ENCODE results near the gene MIDN.

MIDN gene

DNA sequence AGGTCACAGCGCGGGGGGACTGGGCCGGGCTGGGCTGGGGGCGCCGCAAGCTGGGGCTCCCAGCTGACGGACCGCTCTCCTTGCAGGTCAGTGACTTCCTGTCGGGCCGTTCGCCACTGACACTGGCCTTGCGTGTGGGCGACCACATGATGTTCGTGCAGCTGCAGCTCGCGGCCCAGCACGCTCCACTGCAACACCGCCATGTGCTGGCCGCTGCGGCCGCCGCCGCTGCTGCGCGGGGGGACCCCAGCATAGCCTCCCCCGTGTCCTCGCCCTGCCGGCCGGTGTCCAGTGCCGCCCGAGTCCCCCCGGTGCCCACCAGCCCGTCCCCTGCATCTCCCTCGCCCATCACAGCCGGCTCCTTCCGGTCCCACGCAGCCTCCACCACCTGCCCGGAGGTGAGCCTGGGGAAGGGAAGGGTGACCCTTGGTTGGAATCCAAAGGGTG lies 5.7 kb downstream of the MIDN start:
- no peak overlapping the region for H3K4me3 ChIP-seq (ENCODE audit: low read depth, low read length, poor library complexity, severe bottlenecking)
- H3K79me2 ChIP-seq (ENCODE audit: insufficient read depth, low read length): no peaks in the 10 kb centered on the region
- H3K27me3 ChIP-seq (ENCODE audit: insufficient read depth, low read length): no peaks in the 10 kb centered on the region
- H4K20me1 ChIP-seq (ENCODE audit: insufficient read depth, low read length): no peaks in the 10 kb centered on the region
- H3K9me2 ChIP-seq (ENCODE audit: low read depth, low read length): no peaks in the 10 kb centered on the region
- no peaks in the 10 kb centered on the region for H3K9me3 ChIP-seq (ENCODE audit: low read length)
- H3F3A ChIP-seq (ENCODE audit: insufficient read depth, low read length): no peaks in the 10 kb centered on the region
- H3K9ac ChIP-seq (ENCODE audit: low read length): no peak overlapping the region
- H3K4me1 ChIP-seq (ENCODE audit: insufficient read depth, low read length, severe bottlenecking): peaks cover 40% of the 10 kb centered on the region
- H3K27ac ChIP-seq (ENCODE audit: low read depth, low read length, poor library complexity, severe bottlenecking): no peak overlapping the region
- H3K4me2 ChIP-seq (ENCODE audit: low read length): no peak overlapping the region
- H2AFZ ChIP-seq (ENCODE audit: low read length): no peak overlapping the region
- peaks cover 52% of the 10 kb centered on the region for H3K36me3 ChIP-seq (ENCODE audit: insufficient read depth, low read length)
- TF ChIP-seq CTCF (IDR thresholded peaks at IDR 0.05; ENCODE audit: low read length) (no peak), EZH2 (IDR thresholded peaks at IDR 0.05; ENCODE audit: borderline replicate concordance, low read length) (no peak)

- Histone ChIP-seq H3K36me3 (ENCODE audit: insufficient read depth, low read length) (peaks cover 52% of the 10 kb centered on the region), H3K79me2 (ENCODE audit: insufficient read depth, low read length) (no peaks in the 10 kb centered on the region), H3K9ac (ENCODE audit: low read length) (no peak overlapping the region), H3K9me2 (ENCODE audit: low read depth, low read length) (no peaks in the 10 kb centered on the region), H2AFZ (ENCODE audit: low read length) (no peak overlapping the region), H3K27me3 (ENCODE audit: insufficient read depth, low read length) (no peaks in the 10 kb centered on the region), H3K4me3 (ENCODE audit: low read depth, low read length, poor library complexity, severe bottlenecking) (no peak overlapping the region), H3K4me1 (ENCODE audit: insufficient read depth, low read length, severe bottlenecking) (peaks cover 46% of the 10 kb centered on the region), H4K20me1 (ENCODE audit: insufficient read depth, low read length) (no peaks in the 10 kb centered on the region), H3K27ac (ENCODE audit: low read depth, low read length, poor library complexity, severe bottlenecking) (no peak overlapping the region), H3K9me3 (ENCODE audit: low read length) (no peaks in the 10 kb centered on the region), H3K4me2 (ENCODE audit: low read length) (no peak overlapping the region), H3F3A (ENCODE audit: insufficient read depth, low read length) (peaks cover 2% of the 10 kb centered on the region; the same call in 1 of the 2 replicates)
- TF ChIP-seq CTCF (IDR thresholded peaks at IDR 0.05; ENCODE audit: low read length) (no peak), EZH2 (IDR thresholded peaks at IDR 0.05; ENCODE audit: borderline replicate concordance, low read length) (no peak)
Observed at GRCh38 chr19:1254530-1255185, 6.3 kb downstream of the MIDN start.

DNA sequence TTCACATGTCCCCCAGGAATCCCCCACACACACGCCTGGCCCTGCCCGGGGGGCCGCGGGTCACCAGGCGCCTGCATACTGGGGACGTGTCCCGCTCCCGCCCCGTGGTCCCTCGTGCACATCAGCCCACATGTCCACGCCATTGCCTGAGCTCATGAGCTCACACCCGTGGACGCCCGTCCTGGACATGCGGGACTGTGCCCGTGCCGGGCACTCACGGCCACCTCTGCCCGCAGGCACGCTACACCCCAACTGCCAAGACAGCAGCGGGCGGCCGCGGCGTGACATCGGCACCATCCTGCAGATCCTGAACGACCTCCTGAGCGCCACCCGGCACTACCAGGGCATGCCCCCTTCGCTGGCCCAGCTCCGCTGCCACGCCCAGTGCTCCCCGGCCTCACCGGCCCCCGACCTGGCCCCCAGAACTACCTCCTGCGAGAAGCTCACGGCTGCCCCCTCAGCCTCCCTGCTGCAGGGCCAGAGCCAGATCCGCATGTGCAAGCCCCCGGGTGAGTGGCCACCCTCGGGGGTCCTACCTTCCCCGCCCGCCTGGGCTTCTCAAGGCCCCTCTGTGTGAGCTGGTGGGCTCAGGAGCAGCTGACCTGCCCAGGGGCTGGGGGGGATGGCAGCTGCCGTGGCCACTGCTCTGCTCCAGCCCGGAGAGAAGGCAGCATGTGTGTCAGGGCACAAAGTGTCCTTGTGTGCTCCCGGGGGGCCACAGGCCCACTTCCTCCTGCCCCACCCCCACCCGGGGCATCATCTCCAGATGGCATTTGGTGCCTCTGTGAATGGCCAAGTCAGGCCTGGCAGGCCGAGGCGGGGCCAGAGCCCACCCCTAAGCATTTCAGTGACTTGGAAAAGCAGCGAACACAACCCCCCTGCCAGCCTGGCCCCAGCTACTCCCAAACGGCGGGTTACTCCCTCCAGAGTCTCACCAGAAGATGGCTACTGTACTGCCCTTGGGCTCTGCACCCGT lies 7.1 kb downstream of the MIDN start:
- H3K27me3 ChIP-seq (ENCODE audit: insufficient read depth, low read length): no peaks in the 10 kb centered on the region
- H3K4me1 ChIP-seq (ENCODE audit: insufficient read depth, low read length, severe bottlenecking): peaks cover 54% of the 10 kb centered on the region
- no peaks in the 10 kb centered on the region for H3K9me3 ChIP-seq (ENCODE audit: low read length)
- no peak overlapping the region for H3K4me2 ChIP-seq (ENCODE audit: low read length)
- H2AFZ ChIP-seq (ENCODE audit: low read length): no peak overlapping the region
- peaks cover 5% of the 10 kb centered on the region; the same call in 1 of the 2 replicates for H3F3A ChIP-seq (ENCODE audit: insufficient read depth, low read length)
- H3K9ac ChIP-seq (ENCODE audit: low read length): no peak overlapping the region
- H3K27ac ChIP-seq (ENCODE audit: low read depth, low read length, poor library complexity, severe bottlenecking): no peak overlapping the region
- H4K20me1 ChIP-seq (ENCODE audit: insufficient read depth, low read length): no peaks in the 10 kb centered on the region
- H3K4me3 ChIP-seq (ENCODE audit: low read depth, low read length, poor library complexity, severe bottlenecking): no peak overlapping the region
- no peaks in the 10 kb centered on the region for H3K9me2 ChIP-seq (ENCODE audit: low read depth, low read length)
- no peaks in the 10 kb centered on the region for H3K79me2 ChIP-seq (ENCODE audit: insufficient read depth, low read length)
- TF ChIP-seq EZH2 (IDR thresholded peaks at IDR 0.05; ENCODE audit: borderline replicate concordance, low read length) (no peak), CTCF (IDR thresholded peaks at IDR 0.05; ENCODE audit: low read length) (no peak)
- H3K36me3 ChIP-seq (ENCODE audit: insufficient read depth, low read length): peaks cover 52% of the 10 kb centered on the region
